ENCODE data around the gene ANO10. TPM values are rescaled to one million over a fixed set of nuclear protein-coding genes. Genes with fewer than 3 reads are reported as not detected.
"Not testable (repeated sequence)": the region's sequence is repeated elsewhere in the genome, so short reads cannot be mapped to it uniquely, and the experiment has no call there.

The ANO10 gene
- polyA plus RNA-seq, 3 donors, result 11.2 to 24.8 (median 21.6) TPM

- Mint-ChIP-seq H3K27me3 (ENCODE audit: low read depth in 3 of 3) (peaks cover 0 to 2% (median 0%) of the 10 kb centered on the region in 3 donors), H3K9me3 (peaks cover 4 to 28% (median 20%) of the 10 kb centered on the region in 7 donors), H3K36me3 (peaks cover 37 to 43% of the 10 kb centered on the region in 2 donors), H3K4me1 (peaks cover 8% of the 10 kb centered on the region), H3K27ac (no peak overlapping the region), H3K4me3 (no peak overlapping the region)
- Histone ChIP-seq H3K4me3 (replicated peaks in 1 of 3; ENCODE audit: low read depth in 2 of 3, low read length in 3 of 3) (no peak overlapping the region), H3K4me2 (replicated peaks; ENCODE audit: extremely low read depth, low read length, poor library complexity, severe bottlenecking) (no peak overlapping the region), H4K20me1 (ENCODE audit: insufficient read depth, low read length) (no peaks in the 10 kb centered on the region), H3K36me3 (replicated peaks in 1 of 2; ENCODE audit: control insufficient read depth in 1 of 2, insufficient read depth in 2 of 2, low read length in 2 of 2) (peaks cover under 1 to 7% of the 10 kb centered on the region in 2 donors), H3K79me2 (ENCODE audit: insufficient read depth, low read length) (no peaks in the 10 kb centered on the region), H3K27ac (ENCODE audit: low read depth in 1 of 2, low read length in 2 of 2) (no peak overlapping the region), H3K9me3 (replicated peaks in 1 of 2; ENCODE audit: control insufficient read depth in 1 of 2, insufficient read depth in 1 of 2, low read length in 2 of 2) (no peaks in the 10 kb centered on the region), H3K27me3 (ENCODE audit: control insufficient read depth in 2 of 2, insufficient read depth in 2 of 2, low read length in 2 of 2) (no peaks in the 10 kb centered on the region), H2AFZ (ENCODE audit: insufficient read depth, low read depth, low read length, poor library complexity, severe bottlenecking) (no peak overlapping the region), H3K4me1 (ENCODE audit: control insufficient read depth in 1 of 2, insufficient read depth in 2 of 2, low read length in 2 of 2) (peaks cover 0 to 5% of the 10 kb centered on the region in 2 donors), H3K9ac (ENCODE audit: insufficient read depth, low read length, poor library complexity, severe bottlenecking) (no peak overlapping the region)
- no peak for DNase-seq
- TF ChIP-seq CTCF (IDR thresholded peaks at IDR 0.05), result no peak
- intact Hi-C loops (cut with micrococcal nuclease), result no loop called here
These were observed 23.9 kb downstream of the ANO10 start for GRCh38 chr3:43597961-43598360.

GRCh38 chr3:43596178-43596577 lies 25.6 kb downstream of the ANO10 start:
- H4K20me1 ChIP-seq (ENCODE audit: insufficient read depth, low read length); H2AFZ ChIP-seq (ENCODE audit: insufficient read depth, low read depth, low read length, poor library complexity, severe bottlenecking); H3K9me3 ChIP-seq (replicated peaks in 1 of 2; ENCODE audit: control insufficient read depth in 1 of 2, insufficient read depth in 1 of 2, low read length in 2 of 2); intact Hi-C loops (cut with micrococcal nuclease); H3K4me2 ChIP-seq (replicated peaks; ENCODE audit: extremely low read depth, low read length, poor library complexity, severe bottlenecking); H3K27me3 Mint-ChIP-seq (ENCODE audit: low read depth in 3 of 3); H3K27me3 ChIP-seq (ENCODE audit: control insufficient read depth in 2 of 2, insufficient read depth in 2 of 2, low read length in 2 of 2); H3K27ac Mint-ChIP-seq; H3K4me1 ChIP-seq (ENCODE audit: control insufficient read depth in 1 of 2, insufficient read depth in 2 of 2, low read length in 2 of 2); H3K4me1 Mint-ChIP-seq; H3K9ac ChIP-seq (ENCODE audit: insufficient read depth, low read length, poor library complexity, severe bottlenecking); H3K36me3 ChIP-seq (replicated peaks in 1 of 2; ENCODE audit: control insufficient read depth in 1 of 2, insufficient read depth in 2 of 2, low read length in 2 of 2); H3K27ac ChIP-seq (ENCODE audit: low read depth in 1 of 2, low read length in 2 of 2); H3K4me3 Mint-ChIP-seq; H3K79me2 ChIP-seq (ENCODE audit: insufficient read depth, low read length); DNase-seq; H3K4me3 ChIP-seq (replicated peaks in 1 of 3; ENCODE audit: low read depth in 2 of 3, low read length in 3 of 3): not testable (repeated sequence)
- no CpG with 5 or more reads among the region's 3 CpGs for WGBS (ENCODE audit: insufficient coverage)
- peaks cover 17 to 46% (median 37%) of the 10 kb centered on the region in 7 donors for H3K9me3 Mint-ChIP-seq
- H3K36me3 Mint-ChIP-seq, result peaks cover 48 to 54% of the 10 kb centered on the region in 2 donors

- H3K4me1 ChIP-seq (ENCODE audit: control insufficient read depth in 1 of 2, insufficient read depth in 2 of 2, low read length in 2 of 2); H3K4me1 Mint-ChIP-seq; H3K27me3 Mint-ChIP-seq (ENCODE audit: low read depth in 3 of 3); H3K4me3 ChIP-seq (replicated peaks in 1 of 3; ENCODE audit: low read depth in 2 of 3, low read length in 3 of 3); DNase-seq; H3K79me2 ChIP-seq (ENCODE audit: insufficient read depth, low read length); H3K4me2 ChIP-seq (replicated peaks; ENCODE audit: extremely low read depth, low read length, poor library complexity, severe bottlenecking); H3K27ac ChIP-seq (ENCODE audit: low read depth in 1 of 2, low read length in 2 of 2); H3K9ac ChIP-seq (ENCODE audit: insufficient read depth, low read length, poor library complexity, severe bottlenecking); H3K27me3 ChIP-seq (ENCODE audit: control insufficient read depth in 2 of 2, insufficient read depth in 2 of 2, low read length in 2 of 2); H4K20me1 ChIP-seq (ENCODE audit: insufficient read depth, low read length); H3K27ac Mint-ChIP-seq; intact Hi-C loops (cut with micrococcal nuclease); H2AFZ ChIP-seq (ENCODE audit: insufficient read depth, low read depth, low read length, poor library complexity, severe bottlenecking); H3K4me3 Mint-ChIP-seq: not testable (repeated sequence)
- H3K9me3 ChIP-seq (replicated peaks in 1 of 2; ENCODE audit: control insufficient read depth in 1 of 2, insufficient read depth in 1 of 2, low read length in 2 of 2), result peaks cover 5 to 12% of the 10 kb centered on the region in 2 donors
- peaks cover 19 to 46% (median 39%) of the 10 kb centered on the region in 7 donors for H3K9me3 Mint-ChIP-seq
- H3K36me3 ChIP-seq (replicated peaks in 1 of 2; ENCODE audit: control insufficient read depth in 1 of 2, insufficient read depth in 2 of 2, low read length in 2 of 2), result peaks cover 5 to 11% of the 10 kb centered on the region in 2 donors
- no CpG with 5 or more reads among the region's 3 CpGs for WGBS (ENCODE audit: insufficient coverage)
- peaks cover 57 to 63% of the 10 kb centered on the region in 2 donors for H3K36me3 Mint-ChIP-seq
These were observed 26.5 kb downstream of the ANO10 start for GRCh38 chr3:43595280-43595679.

GRCh38 chr3:43593588-43593987 lies 28.2 kb downstream of the ANO10 start:
- not testable (repeated sequence) for H3K4me1 Mint-ChIP-seq
- H3K36me3 Mint-ChIP-seq, result peaks cover 63 to 70% of the 10 kb centered on the region in 2 donors

More at GRCh38 chr3:43593588-43593987, 28.2 kb downstream of the ANO10 start:
- H3K27ac Mint-ChIP-seq; H3K4me3 Mint-ChIP-seq; DNase-seq; H4K20me1 ChIP-seq (ENCODE audit: insufficient read depth, low read length); H3K9ac ChIP-seq (ENCODE audit: insufficient read depth, low read length, poor library complexity, severe bottlenecking); H3K4me3 ChIP-seq (replicated peaks in 1 of 3; ENCODE audit: low read depth in 2 of 3, low read length in 3 of 3); intact Hi-C loops (cut with micrococcal nuclease); H3K79me2 ChIP-seq (ENCODE audit: insufficient read depth, low read length); H3K4me1 ChIP-seq (ENCODE audit: control insufficient read depth in 1 of 2, insufficient read depth in 2 of 2, low read length in 2 of 2); H3K27me3 ChIP-seq (ENCODE audit: control insufficient read depth in 2 of 2, insufficient read depth in 2 of 2, low read length in 2 of 2); H3K27me3 Mint-ChIP-seq (ENCODE audit: low read depth in 3 of 3); H2AFZ ChIP-seq (ENCODE audit: insufficient read depth, low read depth, low read length, poor library complexity, severe bottlenecking); H3K27ac ChIP-seq (ENCODE audit: low read depth in 1 of 2, low read length in 2 of 2); H3K4me2 ChIP-seq (replicated peaks; ENCODE audit: extremely low read depth, low read length, poor library complexity, severe bottlenecking): not testable (repeated sequence)
- H3K9me3 Mint-ChIP-seq, result peaks cover 19 to 46% (median 39%) of the 10 kb centered on the region in 7 donors
- peaks cover 5 to 12% of the 10 kb centered on the region in 2 donors for H3K9me3 ChIP-seq (replicated peaks in 1 of 2; ENCODE audit: control insufficient read depth in 1 of 2, insufficient read depth in 1 of 2, low read length in 2 of 2)
- WGBS (ENCODE audit: insufficient coverage), result no CpG with 5 or more reads among the region's 4 CpGs
- H3K36me3 ChIP-seq (replicated peaks in 1 of 2; ENCODE audit: control insufficient read depth in 1 of 2, insufficient read depth in 2 of 2, low read length in 2 of 2), result peaks cover 5 to 11% of the 10 kb centered on the region in 2 donors
